ENCODE data around the gene HOXC4.

Gene HOXC4

DNA sequence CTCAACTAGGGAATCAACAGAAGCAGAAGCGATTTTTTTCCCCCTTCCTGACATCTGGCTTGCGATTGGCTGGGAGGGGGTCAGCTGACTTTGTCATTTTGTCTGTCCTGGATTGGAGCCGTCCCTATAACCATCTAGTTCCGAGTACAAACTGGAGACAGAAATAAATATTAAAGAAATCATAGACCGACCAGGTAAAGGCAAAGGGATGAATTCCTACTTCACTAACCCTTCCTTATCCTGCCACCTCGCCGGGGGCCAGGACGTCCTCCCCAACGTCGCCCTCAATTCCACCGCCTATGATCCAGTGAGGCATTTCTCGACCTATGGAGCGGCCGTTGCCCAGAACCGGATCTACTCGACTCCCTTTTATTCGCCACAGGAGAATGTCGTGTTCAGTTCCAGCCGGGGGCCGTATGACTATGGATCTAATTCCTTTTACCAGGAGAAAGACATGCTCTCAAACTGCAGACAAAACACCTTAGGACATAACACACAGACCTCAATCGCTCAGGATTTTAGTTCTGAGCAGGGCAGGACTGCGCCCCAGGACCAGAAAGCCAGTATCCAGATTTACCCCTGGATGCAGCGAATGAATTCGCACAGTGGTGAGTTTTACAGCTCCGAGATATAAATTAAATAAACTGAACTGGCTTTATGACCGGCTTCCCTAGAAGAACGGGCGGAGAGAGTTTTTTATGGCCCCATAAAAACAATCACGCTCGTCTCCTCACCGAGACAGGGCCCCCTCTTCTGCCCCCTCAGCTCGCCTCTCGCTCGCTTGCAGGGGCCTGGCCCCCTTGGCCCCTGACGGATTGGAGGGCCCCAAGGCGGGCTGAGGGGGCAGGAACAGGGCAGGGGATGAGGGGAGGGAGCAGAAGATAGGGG is 25.1 kb upstream of the HOXC4 start, which contains the start of gene HOXC6:
Gene HOXC6 (plus strand): TSS at position 127 of the 888 bp plus-strand sequence. CDS start 82 bp downstream, at position 209.
- DNase-seq (ENCODE audit: insufficient read length, low spot score) (no peak), FAIRE-seq (no peak)
- TF ChIP-seq, protein P1, sequence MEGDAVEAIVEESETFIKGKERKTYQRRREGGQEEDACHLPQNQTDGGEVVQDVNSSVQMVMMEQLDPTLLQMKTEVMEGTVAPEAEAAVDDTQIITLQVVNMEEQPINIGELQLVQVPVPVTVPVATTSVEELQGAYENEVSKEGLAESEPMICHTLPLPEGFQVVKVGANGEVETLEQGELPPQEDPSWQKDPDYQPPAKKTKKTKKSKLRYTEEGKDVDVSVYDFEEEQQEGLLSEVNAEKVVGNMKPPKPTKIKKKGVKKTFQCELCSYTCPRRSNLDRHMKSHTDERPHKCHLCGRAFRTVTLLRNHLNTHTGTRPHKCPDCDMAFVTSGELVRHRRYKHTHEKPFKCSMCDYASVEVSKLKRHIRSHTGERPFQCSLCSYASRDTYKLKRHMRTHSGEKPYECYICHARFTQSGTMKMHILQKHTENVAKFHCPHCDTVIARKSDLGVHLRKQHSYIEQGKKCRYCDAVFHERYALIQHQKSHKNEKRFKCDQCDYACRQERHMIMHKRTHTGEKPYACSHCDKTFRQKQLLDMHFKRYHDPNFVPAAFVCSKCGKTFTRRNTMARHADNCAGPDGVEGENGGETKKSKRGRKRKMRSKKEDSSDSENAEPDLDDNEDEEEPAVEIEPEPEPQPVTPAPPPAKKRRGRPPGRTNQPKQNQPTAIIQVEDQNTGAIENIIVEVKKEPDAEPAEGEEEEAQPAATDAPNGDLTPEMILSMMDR (IDR thresholded peaks at IDR 0.05; ENCODE audit: insufficient read depth, missing control alignments), result no peak

DNA sequence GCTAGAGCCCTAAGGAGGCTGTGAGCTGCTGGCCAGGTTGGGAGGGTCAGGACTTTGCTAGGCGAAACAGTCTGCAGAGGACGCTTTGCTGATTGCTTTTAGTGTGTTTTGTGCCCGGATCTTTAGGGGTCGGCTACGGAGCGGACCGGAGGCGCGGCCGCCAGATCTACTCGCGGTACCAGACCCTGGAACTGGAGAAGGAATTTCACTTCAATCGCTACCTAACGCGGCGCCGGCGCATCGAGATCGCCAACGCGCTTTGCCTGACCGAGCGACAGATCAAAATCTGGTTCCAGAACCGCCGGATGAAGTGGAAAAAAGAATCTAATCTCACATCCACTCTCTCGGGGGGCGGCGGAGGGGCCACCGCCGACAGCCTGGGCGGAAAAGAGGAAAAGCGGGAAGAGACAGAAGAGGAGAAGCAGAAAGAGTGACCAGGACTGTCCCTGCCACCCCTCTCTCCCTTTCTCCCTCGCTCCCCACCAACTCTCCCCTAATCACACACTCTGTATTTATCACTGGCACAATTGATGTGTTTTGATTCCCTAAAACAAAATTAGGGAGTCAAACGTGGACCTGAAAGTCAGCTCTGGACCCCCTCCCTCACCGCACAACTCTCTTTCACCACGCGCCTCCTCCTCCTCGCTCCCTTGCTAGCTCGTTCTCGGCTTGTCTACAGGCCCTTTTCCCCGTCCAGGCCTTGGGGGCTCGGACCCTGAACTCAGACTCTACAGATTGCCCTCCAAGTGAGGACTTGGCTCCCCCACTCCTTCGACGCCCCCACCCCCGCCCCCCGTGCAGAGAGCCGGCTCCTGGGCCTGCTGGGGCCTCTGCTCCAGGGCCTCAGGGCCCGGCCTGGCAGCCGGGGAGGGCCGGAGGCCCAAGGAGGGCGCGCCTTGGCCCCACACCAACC is 23.9 kb upstream of the HOXC4 start:
- FAIRE-seq, result no peak
- no peak for DNase-seq (ENCODE audit: insufficient read length, low spot score)
- TF ChIP-seq, protein P1 (IDR thresholded peaks at IDR 0.05; ENCODE audit: insufficient read depth, missing control alignments), result no peak

DNA sequence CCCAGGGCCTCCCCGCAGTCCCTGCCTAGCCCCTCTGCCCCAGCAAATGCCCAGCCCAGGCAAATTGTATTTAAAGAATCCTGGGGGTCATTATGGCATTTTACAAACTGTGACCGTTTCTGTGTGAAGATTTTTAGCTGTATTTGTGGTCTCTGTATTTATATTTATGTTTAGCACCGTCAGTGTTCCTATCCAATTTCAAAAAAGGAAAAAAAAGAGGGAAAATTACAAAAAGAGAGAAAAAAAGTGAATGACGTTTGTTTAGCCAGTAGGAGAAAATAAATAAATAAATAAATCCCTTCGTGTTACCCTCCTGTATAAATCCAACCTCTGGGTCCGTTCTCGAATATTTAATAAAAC is 23.2 kb upstream of the HOXC4 start:
- FAIRE-seq, result no peak
- DNase-seq (ENCODE audit: insufficient read length, low spot score), result no peak
- TF ChIP-seq, protein P1 (IDR thresholded peaks at IDR 0.05; ENCODE audit: insufficient read depth, missing control alignments), result no peak

DNA sequence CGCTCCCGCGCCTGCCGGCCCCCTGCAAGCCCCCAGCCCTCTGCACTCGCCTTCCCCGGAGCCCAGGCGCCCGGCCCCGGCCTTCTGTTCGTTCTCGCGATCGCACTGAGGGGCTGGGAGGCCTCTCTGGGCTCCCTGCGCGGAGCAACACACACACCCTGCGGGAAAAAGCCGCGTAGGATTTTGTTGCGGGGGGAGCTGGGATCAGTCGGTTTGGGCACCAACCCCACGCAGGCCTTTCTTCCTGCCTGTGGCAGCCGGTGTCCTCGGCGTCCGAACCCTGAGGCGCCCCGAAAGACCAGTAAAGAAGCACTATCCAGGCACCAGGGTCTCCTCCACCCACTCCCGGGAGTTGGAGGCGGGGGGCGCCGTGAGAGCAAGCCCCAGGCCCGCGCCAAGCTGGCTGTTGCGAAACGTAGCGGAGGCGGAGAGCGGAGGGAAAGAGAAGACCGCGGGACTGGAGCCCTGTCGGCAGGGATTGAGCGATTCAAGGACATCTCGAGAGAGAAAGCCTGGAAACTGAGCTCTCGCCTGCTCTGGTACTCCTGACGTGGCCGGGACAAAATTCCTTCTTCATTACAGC is 22.7 kb upstream of the HOXC4 start:
- DNase-seq (ENCODE audit: insufficient read length, low spot score) (no peak), FAIRE-seq (no peak)
- TF ChIP-seq, protein P1 (IDR thresholded peaks at IDR 0.05; ENCODE audit: insufficient read depth, missing control alignments), result no peak

DNA sequence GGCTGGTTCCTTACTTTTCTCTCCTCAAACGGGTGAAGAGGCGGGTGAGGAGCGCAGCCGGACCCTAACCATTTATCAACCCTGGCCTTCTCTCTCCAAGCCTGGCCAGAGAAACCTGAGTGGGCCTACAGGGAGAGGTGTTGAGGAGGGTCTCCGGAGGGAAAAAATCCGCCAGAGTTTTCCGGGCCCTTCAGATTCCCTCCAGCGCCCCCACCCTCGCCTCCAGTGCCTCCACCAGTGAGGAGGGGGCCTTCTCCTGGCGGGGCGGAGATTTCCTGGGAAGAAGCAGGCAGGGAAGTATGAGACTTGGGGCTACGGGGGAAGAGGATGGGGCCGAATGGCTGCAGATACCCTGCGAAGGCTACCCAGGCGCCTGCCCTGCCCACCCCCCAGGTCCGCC is 22.2 kb upstream of the HOXC4 start:
- FAIRE-seq (no peak), DNase-seq (ENCODE audit: insufficient read length, low spot score) (no peak)
- TF ChIP-seq, protein P1 (IDR thresholded peaks at IDR 0.05; ENCODE audit: insufficient read depth, missing control alignments), result no peak

DNA sequence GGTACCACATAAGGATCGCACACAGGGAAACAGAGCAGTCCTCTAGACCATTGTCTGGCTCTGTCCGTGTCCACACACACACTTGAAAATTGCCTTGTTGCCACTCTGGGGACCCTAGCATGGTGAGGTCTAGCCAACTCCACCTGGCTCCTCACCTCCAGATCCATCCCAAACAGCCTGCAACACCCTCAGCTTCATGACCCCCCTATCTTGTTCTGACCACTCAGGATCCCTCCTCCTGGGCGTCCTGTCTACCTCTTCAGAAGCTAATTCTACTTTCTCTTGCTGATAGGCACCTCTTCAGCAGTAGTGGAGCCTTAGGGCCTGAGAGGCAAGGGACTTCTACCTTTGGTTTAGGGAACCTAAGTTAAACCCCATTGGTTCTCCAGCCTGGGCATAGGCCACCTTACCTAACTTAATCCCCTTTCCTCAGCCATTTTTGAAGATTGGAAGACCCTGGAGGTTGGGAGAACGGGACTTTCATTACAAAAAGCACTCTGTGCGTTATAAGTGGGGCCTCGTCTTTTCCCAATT is 21.5 kb upstream of the HOXC4 start:
- TF ChIP-seq, protein P1 (IDR thresholded peaks at IDR 0.05; ENCODE audit: insufficient read depth, missing control alignments), result no peak
- FAIRE-seq (no peak), DNase-seq (ENCODE audit: insufficient read length, low spot score) (no peak)
